Uterus (tissue), 2 donors: ENCODE data around the gene PPM1H.

Experiments used
- POLR2A ChIP-seq, 2 donors: fragments of 450-650 bp; IDR thresholded peaks; one replicate each; pipeline ENCODE4 v1.6.1; 2016; ENCODE audit warnings: antibody characterized with exemption in 2 of 2, mild to moderate bottlenecking in 1 of 2, moderate library complexity in 1 of 2
- TF ChIP-seq, protein P1 (sequence below), 4 experiments: fragments of 200-600 bp in 2 of 4; fragments of 450-650 bp in 2 of 4; sonication (generic) in 2 of 4; IDR thresholded peaks; one replicate each; pipeline ENCODE4 v1.5.1; 2016 to 2019; ENCODE audit warnings: antibody characterized with exemption in 4 of 4, mild to moderate bottlenecking in 2 of 4, moderate library complexity in 1 of 4

DNA sequence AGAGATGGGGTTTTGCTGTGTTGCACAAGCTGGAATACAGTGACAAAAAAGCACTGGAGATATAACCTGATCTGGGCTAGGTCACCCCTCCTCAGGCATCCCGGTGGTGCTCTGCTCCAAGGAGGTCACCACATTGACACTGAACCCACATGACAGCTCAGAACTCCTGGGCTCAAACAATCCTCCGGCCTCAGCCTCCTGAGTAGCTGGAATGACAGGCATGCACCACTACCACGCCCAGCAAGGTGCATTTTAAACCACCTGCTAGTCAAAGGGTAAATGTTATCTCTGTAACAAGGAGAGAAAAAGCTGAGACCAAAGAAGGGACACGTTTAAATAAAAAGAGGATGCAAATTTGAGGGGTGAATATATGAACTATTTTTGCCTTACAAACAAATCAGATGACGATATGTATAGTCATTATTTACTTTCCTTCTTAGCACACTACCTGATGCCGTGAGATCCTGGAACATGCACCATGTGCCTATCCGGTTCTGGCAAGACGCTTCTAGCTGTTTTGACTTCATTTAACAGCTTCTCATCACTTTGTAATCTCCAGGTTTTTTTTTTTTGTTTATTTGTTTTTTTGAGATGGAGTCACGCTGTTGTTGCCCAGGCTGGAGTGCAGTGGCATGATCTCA, 135.1 kb downstream of the PPM1H start:
- TF ChIP-seq, protein P1, sequence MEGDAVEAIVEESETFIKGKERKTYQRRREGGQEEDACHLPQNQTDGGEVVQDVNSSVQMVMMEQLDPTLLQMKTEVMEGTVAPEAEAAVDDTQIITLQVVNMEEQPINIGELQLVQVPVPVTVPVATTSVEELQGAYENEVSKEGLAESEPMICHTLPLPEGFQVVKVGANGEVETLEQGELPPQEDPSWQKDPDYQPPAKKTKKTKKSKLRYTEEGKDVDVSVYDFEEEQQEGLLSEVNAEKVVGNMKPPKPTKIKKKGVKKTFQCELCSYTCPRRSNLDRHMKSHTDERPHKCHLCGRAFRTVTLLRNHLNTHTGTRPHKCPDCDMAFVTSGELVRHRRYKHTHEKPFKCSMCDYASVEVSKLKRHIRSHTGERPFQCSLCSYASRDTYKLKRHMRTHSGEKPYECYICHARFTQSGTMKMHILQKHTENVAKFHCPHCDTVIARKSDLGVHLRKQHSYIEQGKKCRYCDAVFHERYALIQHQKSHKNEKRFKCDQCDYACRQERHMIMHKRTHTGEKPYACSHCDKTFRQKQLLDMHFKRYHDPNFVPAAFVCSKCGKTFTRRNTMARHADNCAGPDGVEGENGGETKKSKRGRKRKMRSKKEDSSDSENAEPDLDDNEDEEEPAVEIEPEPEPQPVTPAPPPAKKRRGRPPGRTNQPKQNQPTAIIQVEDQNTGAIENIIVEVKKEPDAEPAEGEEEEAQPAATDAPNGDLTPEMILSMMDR (IDR thresholded peaks at IDR 0.05): no peak
- no peak for TF ChIP-seq POLR2A (IDR thresholded peaks at IDR 0.05)
